Activated T-cell treated with anti-CD3 and anti-CD28 coated beads for 24 hours (primary cell): ENCODE results near the gene PURA.
"Not testable (repeated sequence)": the region's sequence is repeated elsewhere in the genome, so short reads cannot be mapped to it uniquely, and the experiment has no call there.

Experiments
- DNase-seq: peaks from one replicate; pipeline ENCODE4 v3.0.0-alpha.2; 2020; ENCODE audit warnings: low read depth

Gene PURA

GRCh38 chr5:140135127-140135526 is 21.2 kb downstream of the PURA start:
- DNase-seq = no peak

DNA sequence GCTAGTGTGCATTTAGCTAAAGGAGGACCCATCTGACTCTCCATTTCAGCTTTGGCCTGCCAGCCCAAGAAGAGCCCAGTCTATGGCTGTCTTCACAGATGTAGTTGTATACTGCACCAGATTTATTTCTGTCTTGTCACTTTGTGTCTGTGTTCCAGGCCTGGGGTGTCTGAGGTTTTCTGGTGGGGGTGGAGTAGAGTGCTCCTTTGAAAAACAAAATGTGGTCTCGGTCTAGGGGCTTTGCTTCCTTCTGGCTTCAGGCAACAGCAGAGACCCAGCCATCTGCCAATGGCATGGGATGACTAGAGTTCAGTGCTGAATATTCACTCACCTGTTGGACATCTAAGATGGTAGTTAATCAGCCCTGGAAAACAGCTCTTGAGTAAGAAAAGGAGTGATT is 22.7 kb downstream of the PURA start:
- DNase-seq = no peak

DNA sequence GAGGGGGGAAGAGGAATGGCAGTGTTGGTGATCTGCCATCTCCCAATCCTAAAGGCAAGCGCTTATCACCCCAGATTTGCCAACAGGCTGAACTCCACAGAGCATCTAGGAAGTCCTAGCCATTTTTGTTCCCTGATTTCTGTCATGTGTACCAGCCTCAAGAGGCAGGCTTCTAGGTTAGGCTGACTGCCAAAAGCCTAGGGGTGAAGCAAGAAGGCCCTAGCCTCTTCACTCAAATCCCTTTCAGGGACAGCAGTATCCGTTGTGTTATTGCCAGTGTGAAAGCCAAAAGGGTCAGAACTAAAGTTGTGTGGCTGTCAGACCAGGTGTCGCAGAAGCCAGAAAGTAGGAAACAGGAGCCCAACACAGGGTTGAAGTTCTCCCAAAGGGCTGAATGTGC is 26.5 kb downstream of the PURA start:
- DNase-seq = no peak

GRCh38 chr5:140141241-140141640 is 27.3 kb downstream of the PURA start:
- DNase-seq = no peak

GRCh38 chr5:140142246-140142645 is 28.3 kb downstream of the PURA start:
- DNase-seq = no peak

DNA sequence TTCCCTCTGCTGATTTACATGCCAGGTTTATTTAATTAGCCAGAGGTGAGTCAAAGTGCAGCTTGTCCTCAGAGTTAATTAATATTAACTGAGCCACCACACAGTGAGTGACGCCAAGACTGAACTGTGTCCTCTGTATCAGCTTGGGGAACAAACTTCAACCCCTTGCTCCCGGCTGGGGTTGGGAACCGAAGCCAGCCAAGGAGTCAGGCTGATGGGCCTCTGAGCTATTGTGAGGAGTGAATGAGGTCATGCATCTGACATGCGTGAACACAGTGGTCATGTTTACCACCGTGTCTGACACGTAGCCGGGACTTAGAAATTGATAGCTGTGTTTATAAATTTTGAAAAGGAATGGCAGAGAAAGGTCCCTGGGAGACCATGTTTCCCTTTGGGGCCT is 28.9 kb downstream of the PURA start:
- no peak for DNase-seq

DNA sequence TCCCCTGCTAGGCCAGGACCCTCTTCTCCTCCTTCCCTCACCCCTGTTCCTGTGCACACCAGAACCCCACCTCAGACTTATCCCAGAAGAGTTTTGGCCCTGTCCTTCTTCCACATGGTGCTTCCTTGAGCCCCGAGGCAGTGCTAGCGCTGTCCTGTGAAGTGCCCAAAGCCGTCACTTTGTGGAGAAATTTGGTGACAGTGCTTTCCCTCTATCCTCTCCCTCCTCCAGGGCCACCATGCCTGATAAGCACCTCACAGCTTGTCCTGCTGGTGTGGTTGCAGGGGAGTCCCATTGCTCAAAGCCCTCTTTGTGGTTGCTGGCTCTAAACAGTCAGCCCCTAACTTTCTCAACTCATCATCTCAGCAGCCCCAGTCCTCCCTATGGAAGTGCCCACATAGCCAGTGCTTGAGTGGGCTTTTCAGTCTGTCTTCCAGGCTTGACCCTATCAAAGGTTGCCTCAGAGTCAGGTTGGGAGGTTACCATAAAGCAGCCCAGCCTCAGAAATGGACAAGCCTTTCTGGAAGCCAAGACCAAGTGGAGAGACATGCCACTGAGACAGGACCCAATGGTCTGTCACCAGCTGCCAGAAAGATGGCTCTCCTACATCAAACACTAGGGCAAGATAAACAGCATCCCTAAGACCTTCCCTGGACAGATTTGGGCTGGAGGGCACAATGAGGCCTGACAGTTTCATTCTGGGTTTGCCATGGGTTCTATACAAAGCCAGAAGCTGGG is 29.8 kb downstream of the PURA start:
- DNase-seq = no peak

GRCh38 chr5:140145256-140145655 is 31.3 kb downstream of the PURA start:
- no peak for DNase-seq

DNA sequence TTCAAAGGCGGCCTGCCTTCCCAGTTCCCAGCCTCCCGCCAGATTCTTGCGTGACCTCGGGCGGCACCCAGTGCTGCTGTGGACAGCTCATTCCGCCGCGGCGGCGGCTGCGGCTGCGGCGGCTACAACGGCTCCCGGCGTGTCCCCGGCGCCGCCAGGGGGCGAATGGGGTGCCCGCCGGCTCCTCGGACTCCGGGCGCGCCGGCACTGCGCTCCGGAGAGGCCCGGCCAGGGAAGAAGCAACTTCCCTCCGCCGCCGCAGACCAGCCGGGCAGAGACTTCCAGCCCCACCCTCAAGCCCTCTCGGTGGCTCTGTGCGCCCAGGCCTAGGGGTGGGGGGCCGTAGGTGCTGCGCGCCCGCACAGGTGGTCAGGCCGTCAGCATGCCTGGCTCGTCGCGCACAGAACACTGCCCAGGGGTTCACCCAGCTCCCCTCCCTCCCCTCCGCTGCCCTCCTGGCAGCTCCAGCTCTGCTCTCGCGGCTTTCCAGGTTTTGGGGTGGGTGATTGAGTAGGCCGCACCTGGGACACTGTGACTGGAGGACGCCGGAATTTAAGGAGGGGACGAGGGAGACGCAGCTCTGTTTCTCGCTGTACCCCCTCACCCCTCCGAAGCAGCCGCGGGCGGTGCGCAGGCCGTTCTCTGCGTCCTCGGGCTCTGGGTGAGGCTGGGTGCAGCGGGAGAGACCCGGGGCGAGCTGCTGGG is 32.1 kb downstream of the PURA start:
- peak; percentile 19 for DNase-seq

DNA sequence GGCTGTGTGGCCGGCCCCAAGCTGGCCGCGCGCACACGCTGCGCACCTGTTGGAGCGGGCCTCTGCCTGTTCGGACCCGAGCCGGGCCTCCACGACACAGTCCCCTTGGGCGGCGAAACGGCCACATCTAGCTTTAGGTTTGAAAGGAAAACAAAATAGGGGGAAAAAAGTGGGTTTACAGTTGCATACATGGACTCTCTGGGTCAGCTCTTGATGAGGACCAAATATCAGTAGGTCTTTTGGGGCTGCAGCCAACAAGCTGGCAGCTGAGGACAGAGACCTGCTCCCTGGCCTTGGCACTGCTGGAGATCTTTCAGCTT is 32.6 kb downstream of the PURA start:
- no peak for DNase-seq

GRCh38 chr5:140147460-140147859 is 33.6 kb downstream of the PURA start:
- no peak for DNase-seq

- no peak for DNase-seq
Observed at GRCh38 chr5:140148508-140148907, 34.6 kb downstream of the PURA start.

GRCh38 chr5:140150201-140150600 is 36.3 kb downstream of the PURA start:
- no peak for DNase-seq

- no peak for DNase-seq
Observed at GRCh38 chr5:140151144-140152021, 37.5 kb downstream of the PURA start.

GRCh38 chr5:140152022-140152999 is 38.4 kb downstream of the PURA start:
- DNase-seq = no peak

- no peak for DNase-seq
Observed at GRCh38 chr5:140153255-140153654, 39.3 kb downstream of the PURA start.

DNA sequence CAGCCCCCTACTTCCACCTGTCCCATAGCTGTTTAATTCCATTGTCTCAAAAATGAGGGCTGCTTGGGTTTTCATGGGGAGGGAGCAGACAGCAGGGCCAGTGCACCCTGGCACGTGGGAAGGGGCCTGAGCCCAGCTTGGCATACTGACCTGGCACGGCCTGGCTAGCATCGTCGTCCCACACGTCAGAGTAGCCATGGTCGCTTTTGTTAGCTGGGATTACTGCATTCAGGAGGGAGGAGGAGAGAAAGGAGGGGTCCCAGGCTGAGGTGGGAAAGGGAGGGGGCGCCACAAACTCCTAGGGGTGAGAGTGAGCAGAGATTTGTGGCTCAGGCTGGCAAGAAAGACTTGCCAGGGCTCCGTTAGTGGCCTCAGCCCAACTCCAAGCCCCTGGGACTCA is 40.0 kb downstream of the PURA start:
- DNase-seq = no peak

DNA sequence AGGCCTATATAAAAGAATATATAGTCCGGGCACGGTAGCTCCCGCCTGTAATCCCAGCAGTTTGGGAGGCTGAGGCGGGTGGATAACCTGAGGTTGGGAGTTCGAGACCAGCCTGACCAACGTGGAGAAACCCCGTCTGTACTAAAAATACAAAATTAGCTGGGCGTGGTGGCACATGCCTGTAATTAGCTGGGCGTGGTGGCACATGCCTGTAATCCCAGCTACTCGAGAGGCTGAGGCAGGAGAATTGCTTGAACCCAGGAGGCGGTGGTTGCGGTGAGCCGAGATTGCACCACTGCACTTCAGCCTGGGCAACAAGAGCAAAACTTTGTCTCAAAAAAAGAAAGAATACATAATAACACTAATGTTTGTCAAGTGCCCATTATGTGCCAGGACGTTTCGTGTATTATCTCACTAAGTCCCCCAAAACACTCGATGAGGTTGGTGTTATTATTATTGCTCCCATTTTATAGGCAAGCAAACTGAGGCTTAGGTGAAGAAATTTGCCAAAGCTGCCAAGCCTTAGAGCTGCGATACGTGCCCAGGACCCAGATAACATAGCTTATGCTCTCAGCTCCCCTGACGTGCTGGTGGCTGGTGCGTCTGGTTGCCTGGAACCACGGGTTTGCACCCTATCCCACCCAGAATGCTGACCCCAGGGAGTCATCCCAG is 40.9 kb downstream of the PURA start:
- DNase-seq = not testable (repeated sequence)

DNA sequence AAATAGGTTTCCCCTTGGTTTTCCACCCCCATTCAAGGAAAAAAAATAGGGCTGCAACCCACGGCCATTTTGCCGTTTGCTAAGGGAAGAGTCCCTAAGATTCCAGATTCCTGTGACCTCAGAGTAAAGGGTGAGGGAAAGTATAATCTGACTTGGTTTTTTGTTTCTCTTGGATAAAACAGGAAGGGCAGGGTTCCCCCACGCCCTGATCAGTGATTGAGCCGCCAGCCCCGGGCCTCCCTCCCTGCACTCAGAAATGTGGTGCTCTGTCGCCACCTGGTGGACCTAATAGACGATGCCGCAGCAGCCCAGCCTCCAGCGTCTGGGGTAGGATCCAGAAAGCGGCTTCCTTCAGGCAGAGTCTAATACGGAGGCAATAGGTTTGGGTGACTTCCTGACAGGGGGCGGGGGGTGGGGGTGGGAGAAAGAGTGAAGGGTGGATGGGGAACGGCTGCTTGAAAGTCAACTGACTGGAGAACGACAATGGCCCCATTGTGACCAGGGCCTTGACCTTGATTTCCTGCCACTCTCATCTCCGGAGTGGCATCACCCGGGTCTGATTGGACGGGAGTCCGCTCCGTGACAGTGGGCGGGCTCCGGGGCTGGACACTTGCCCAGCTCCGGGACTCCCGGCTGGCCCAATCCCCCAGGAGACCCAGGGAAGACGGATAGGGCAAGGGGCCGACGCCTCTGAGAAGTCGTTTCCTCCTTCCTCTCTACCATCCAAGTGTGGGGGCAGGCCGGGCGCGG is 43.3 kb downstream of the PURA start:
- peak; percentile 80 for DNase-seq
